CD4-positive, alpha-beta T cell treated with Interleukin-17A for 4 hours (primary cell): ENCODE measurements around the gene S100A2.

Source experiments
- DNase-seq: peaks from one replicate; pipeline ENCODE4 v3.0.0-alpha.2; 2020; ENCODE audit warnings: mixed read lengths

The S100A2 gene

GRCh38 chr1:153543736-153544135, 21.9 kb downstream of the S100A2 start:
- DNase-seq, result no peak

GRCh38 chr1:153542956-153543711, 22.5 kb downstream of the S100A2 start:
- DNase-seq, result no peak

- DNase-seq, result no peak
These were observed 23.7 kb downstream of the S100A2 start for GRCh38 chr1:153541641-153542590.

- DNase-seq, result peak; percentile 75
These were observed 25.0 kb downstream of the S100A2 start, which contains the start of gene S100A5 for GRCh38 chr1:153540394-153541361. TSS of gene S100A5 (minus strand) at chr1:153540934. CDS start at chr1:153540191, 743 bp downstream.

GRCh38 chr1:153539395-153540093, 26.1 kb downstream of the S100A2 start:
- DNase-seq, result no peak

- DNase-seq, result no peak
These were observed 27.3 kb downstream of the S100A2 start for GRCh38 chr1:153538315-153538821.

GRCh38 chr1:153537376-153537730, 28.3 kb downstream of the S100A2 start:
- DNase-seq, result no peak

GRCh38 chr1:153536671-153537375, 28.8 kb downstream of the S100A2 start:
- DNase-seq, result no peak

- peak; percentile 86 for DNase-seq
These were observed 29.5 kb downstream of the S100A2 start for GRCh38 chr1:153536012-153536670.

GRCh38 chr1:153535242-153536011, 30.2 kb downstream of the S100A2 start, which contains the start of gene S100A6:
TSS of gene S100A6 (minus strand) at chr1:153535991. CDS start at chr1:153535339, 652 bp downstream.
- DNase-seq, result peak; percentile 64

GRCh38 chr1:153534925-153535241, 30.8 kb downstream of the S100A2 start:
- no peak for DNase-seq

- DNase-seq, result no peak
These were observed 31.3 kb downstream of the S100A2 start for GRCh38 chr1:153534226-153534924.

GRCh38 chr1:153533689-153534201, 31.9 kb downstream of the S100A2 start:
- peak; percentile 37 for DNase-seq

- peak; percentile 87 for DNase-seq
These were observed 32.7 kb downstream of the S100A2 start for GRCh38 chr1:153532769-153533599.

- DNase-seq, result peak; percentile 68
These were observed 33.5 kb downstream of the S100A2 start for GRCh38 chr1:153532181-153532580.

GRCh38 chr1:153531638-153532037, 34.0 kb downstream of the S100A2 start:
- DNase-seq, result no peak

- no peak for DNase-seq
These were observed 38.0 kb downstream of the S100A2 start for GRCh38 chr1:153527683-153528040.
